H1 (cell line): ENCODE data around the gene ADSS2.

Source experiments
- CBX8 ChIP-seq: fragments of 300-800, 300-1000 bp; sonication (generic); IDR thresholded peaks from 2 replicates; pipeline ENCODE4 v1.7.1; 2016; ENCODE audit warnings: low read depth, low read length, borderline replicate concordance
- CEBPB ChIP-seq: IDR thresholded peaks from 2 replicates; pipeline ENCODE4 v1.6.1; 2012; ENCODE audit warnings: low read depth, low read length
- EP300 ChIP-seq, 2 experiments: IDR thresholded peaks; 1 replicate in 1 of 2; 2 replicates in 1 of 2; pipeline ENCODE4 v1.6.1; 2011 to 2012; ENCODE audit warnings: low read depth in 2 of 2, low read length in 2 of 2, mild to moderate bottlenecking in 2 of 2, borderline replicate concordance in 1 of 2, inconsistent platforms in 1 of 2, moderate library complexity in 1 of 2
- GABPA ChIP-seq: IDR thresholded peaks from 2 replicates; pipeline ENCODE4 v1.6.1; 2011; ENCODE audit warnings: mild to moderate bottlenecking, low read length, moderate library complexity, borderline replicate concordance; ENCODE audit not compliant: insufficient read depth
- MAFK ChIP-seq: IDR thresholded peaks from 2 replicates; pipeline ENCODE4 v1.6.1; 2012; ENCODE audit warnings: low read depth, mild to moderate bottlenecking, improper control_type of control experiment, low read length
- NRF1 ChIP-seq: IDR thresholded peaks from 2 replicates; pipeline ENCODE4 v1.6.1; 2011; ENCODE audit warnings: mild to moderate bottlenecking, low read depth, low read length, improper control_type of control experiment
- PHF8 ChIP-seq: fragments of 200-600 bp; sonication (generic); conservative IDR thresholded peaks from 2 replicates; pipeline ENCODE4 v1.7.1; 2012; ENCODE audit warnings: low read depth, mild to moderate bottlenecking, inconsistent platforms, low read length, moderate library complexity
- POLR2A ChIP-seq, 2 experiments: IDR thresholded peaks; 1 replicate in 1 of 2; 2 replicates in 1 of 2; pipeline ENCODE4 v1.6.1; 2011; ENCODE audit warnings: low read depth in 2 of 2, low read length in 2 of 2, mild to moderate bottlenecking in 2 of 2; ENCODE audit errors: control extremely low read depth in 1 of 2
- RAD21 ChIP-seq, 2 experiments: IDR thresholded peaks in 1 of 2; conservative IDR thresholded peaks in 1 of 2; 2 replicates each; pipeline ENCODE4 v1.6.1; 2011; ENCODE audit warnings: low read depth in 2 of 2, low read length in 2 of 2, improper control_type of control experiment in 1 of 2, inconsistent platforms in 1 of 2, mild to moderate bottlenecking in 1 of 2, moderate library complexity in 1 of 2
- RFX5 ChIP-seq: IDR thresholded peaks from 2 replicates; pipeline ENCODE4 v1.6.1; 2011; ENCODE audit warnings: low read depth, low read length, improper control_type of control experiment, borderline replicate concordance
- SRF ChIP-seq: IDR thresholded peaks from 2 replicates; pipeline ENCODE4 v1.6.1; 2011; ENCODE audit warnings: mild to moderate bottlenecking, low read depth, low read length, moderate library complexity
- TAF7 ChIP-seq: optimal IDR thresholded peaks from 2 replicates; pipeline ENCODE3; 2011; ENCODE audit warnings: low read depth, mild to moderate bottlenecking, inconsistent platforms, low read length, moderate library complexity, borderline replicate concordance
- TF ChIP-seq, protein P1 (sequence below), 3 experiments: IDR thresholded peaks; 1 replicate in 2 of 3; 2 replicates in 1 of 3; pipeline versions ENCODE4 v1.5.1 to v1.6.1; 2011; ENCODE audit warnings: low read length in 3 of 3, mild to moderate bottlenecking in 3 of 3, inconsistent platforms in 2 of 3, low read depth in 1 of 3, moderate library complexity in 1 of 3; ENCODE audit not compliant: insufficient read depth in 1 of 3; ENCODE audit errors: control extremely low read depth in 1 of 3

DNA sequence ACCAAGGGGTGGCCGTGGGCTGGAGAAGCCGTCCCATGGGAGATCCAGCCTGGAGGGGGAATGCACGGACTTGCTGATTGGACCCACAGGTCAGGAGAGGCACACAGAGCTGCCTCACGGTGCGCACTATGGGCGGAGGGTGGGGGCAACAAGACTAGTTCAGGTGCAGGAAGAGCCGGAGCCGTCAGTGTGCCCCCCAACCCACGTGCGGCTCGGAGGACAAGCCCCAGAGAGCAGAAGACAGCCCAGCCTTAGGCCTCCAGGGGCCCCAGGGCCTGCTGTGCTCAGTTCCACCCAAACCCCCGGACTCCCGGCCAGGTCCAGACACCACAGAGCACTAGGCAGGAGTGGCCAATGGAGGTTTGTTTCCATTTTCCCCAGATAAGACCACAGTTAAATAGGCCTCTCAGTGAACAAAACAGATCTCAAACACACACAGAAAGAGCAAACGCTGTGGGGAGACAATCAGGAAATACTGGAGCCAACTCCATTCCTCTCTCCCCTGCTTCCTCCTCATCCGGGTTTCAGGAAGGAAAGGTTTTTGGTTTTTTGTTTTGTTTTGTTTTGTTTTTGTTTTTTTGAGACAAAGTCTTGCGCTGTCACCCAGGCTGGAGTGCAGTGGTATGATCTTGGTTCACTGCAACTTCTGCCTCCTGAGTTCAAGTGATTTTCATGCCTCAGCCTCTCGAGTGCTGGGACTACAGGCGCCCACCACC is 84.2 kb downstream of the ADSS2 start:
- no peak for TF ChIP-seq RAD21 (IDR thresholded peaks at IDR 0.05 in 1 of 2, conservative IDR thresholded peaks at IDR 0.05 in 1 of 2; ENCODE audit: low read depth in 2 of 2, low read length in 2 of 2)
- TF ChIP-seq, protein P1, sequence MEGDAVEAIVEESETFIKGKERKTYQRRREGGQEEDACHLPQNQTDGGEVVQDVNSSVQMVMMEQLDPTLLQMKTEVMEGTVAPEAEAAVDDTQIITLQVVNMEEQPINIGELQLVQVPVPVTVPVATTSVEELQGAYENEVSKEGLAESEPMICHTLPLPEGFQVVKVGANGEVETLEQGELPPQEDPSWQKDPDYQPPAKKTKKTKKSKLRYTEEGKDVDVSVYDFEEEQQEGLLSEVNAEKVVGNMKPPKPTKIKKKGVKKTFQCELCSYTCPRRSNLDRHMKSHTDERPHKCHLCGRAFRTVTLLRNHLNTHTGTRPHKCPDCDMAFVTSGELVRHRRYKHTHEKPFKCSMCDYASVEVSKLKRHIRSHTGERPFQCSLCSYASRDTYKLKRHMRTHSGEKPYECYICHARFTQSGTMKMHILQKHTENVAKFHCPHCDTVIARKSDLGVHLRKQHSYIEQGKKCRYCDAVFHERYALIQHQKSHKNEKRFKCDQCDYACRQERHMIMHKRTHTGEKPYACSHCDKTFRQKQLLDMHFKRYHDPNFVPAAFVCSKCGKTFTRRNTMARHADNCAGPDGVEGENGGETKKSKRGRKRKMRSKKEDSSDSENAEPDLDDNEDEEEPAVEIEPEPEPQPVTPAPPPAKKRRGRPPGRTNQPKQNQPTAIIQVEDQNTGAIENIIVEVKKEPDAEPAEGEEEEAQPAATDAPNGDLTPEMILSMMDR (IDR thresholded peaks at IDR 0.05; ENCODE audit: control extremely low read depth in 1 of 3, insufficient read depth in 1 of 3, low read depth in 1 of 3, low read length in 3 of 3), result no peak
- no peak for TF ChIP-seq CEBPB
- no peak for TF ChIP-seq MAFK
- TF ChIP-seq GABPA, result no peak
- TF ChIP-seq CBX8, result no peak
- TF ChIP-seq POLR2A (IDR thresholded peaks at IDR 0.05; ENCODE audit: control extremely low read depth in 1 of 2, low read depth in 2 of 2, low read length in 2 of 2), result no peak
- no peak for TF ChIP-seq SRF
- no peak for TF ChIP-seq NRF1
- TF ChIP-seq TAF7, result no peak
- no peak for TF ChIP-seq EP300 (IDR thresholded peaks at IDR 0.05; ENCODE audit: borderline replicate concordance in 1 of 2, low read depth in 2 of 2, low read length in 2 of 2)
- no peak for TF ChIP-seq RFX5
- no peak for TF ChIP-seq PHF8
